Activated T-cell treated with anti-CD3 and anti-CD28 coated beads, Interleukin-2, amount 50 U/mL, for 1 hour (primary cell): ENCODE results near the gene ROS1.
"Not testable (repeated sequence)": the region's sequence is repeated elsewhere in the genome, so short reads cannot be mapped to it uniquely, and the experiment has no call there.

Experiments used
- DNase-seq: peaks from one replicate; pipeline ENCODE4 v3.0.0-alpha.2; 2020

The ROS1 gene

DNA sequence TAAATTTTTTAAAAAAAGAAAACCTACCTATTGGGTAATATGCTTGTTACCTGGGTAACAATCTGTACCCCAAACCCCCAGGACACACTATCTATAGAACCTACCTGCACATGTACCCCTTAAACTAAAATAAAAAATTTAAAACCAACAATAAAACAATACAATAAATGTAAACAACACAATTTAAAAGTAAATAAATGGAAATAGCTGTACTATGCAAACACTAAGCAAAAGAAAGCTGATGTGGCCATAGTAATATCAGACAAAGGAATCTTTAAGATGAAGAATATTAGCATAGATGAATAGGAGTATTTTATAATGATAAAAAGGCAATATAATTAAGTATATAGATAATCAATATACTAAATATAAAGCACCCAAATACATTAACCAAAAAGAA lies 50.3 kb downstream of the ROS1 start:
- DNase-seq, result no peak

DNA sequence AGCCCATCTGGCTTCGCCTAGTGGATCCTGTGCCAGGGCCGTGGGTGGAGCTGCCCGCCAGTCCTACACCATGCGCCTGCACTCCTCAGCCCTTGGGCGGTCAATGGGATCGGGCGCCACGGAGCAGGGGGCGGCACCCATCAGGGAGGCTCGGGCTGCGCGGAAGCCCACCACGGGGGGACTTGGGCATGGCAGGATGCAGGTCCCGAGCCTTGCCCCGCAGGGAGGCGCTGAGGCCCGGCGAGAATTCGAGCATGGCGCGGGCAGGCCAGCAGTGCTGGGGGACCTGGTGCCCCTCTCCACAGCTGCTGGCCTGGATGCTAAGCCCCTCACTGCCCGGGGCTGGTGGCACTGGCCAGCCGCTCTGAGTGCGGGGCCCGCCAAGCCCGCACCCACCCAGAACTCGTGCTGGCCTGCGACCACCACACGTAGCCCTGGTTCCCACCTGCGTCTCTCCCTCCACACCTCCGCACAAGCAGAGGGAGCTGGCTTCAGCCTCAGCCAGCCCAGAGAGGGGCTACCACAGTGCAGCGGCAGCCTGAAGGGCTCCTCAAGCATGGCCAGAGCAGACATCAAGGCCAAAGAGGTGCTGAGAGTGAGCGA lies 52.4 kb downstream of the ROS1 start:
- DNase-seq, result no peak

DNA sequence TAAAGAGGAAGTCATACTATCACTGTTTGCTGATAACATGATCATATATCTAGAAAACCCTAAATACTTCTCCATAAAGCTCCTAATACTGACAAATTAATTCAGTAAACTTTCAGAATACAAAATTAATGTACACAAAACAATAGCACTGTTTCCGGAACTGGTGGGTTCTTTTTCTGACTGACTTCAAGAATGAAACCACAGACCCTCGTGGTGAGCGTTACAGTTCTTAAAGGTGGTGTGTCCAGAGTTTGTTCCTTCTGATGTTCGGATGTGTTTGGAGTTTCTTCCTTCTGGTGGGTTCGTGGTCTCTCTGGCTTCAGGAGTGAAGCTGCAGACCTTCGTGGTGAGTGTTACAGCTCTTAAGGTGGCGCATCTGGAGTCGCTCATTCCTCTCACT lies 53.5 kb downstream of the ROS1 start:
- DNase-seq, result not testable (repeated sequence)

DNA sequence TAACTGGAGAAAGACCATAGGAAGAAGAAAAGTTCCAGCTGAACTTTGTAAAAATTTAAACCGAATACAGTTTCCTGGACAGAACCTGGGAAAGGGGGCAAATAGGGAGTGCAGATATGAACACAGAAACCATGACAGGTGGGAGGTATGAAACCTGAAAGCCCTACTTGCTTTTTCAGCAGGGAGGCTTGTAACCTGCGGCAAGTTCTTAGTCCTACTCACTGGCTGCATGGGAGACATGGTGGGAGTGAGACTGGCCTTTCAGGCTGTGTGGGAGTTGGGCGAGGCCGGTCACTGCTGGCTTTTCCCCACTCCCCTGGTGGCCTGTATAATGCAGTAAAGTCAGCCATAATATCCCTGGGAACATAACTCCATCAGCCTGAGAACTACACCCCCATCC lies 54.2 kb downstream of the ROS1 start:
- DNase-seq, result no peak

DNA sequence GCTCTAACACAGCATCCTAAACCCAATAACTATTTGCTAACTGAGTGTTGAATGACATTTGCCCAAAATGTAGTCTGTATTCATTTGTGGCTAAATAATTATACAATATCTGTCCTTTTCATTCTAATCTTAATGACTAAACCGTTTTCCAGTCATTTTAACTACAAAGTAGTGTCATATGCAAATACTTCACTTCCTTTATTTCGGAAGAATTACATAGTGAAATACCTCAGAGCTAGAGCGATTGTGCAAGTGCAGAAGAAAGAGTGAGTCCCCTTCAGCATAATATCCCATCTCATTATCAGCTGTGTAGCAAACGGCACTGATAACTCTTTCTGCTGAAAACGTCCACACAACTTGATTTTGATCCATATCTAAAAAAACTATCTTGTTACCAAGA lies 66.2 kb downstream of the ROS1 start:
- no peak for DNase-seq

DNA sequence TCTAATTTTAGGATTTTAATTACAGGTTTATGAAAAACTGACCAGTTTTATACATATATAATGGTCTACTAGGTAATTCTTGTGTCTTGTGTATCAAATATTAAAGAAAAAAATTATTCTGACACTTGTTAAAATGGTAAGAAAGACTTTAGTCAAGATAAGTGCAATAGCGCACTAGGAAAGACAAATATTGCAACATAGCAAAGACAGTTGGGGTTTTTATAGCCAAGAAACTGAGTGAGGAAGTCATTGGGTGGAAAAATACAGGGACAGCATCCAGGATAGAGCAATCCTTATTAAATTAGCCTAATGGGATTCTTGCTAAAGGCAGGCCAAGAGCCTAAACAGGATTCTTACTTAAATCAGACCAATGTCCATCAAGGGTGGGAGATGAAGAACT lies 71.1 kb downstream of the ROS1 start:
- DNase-seq, result no peak

DNA sequence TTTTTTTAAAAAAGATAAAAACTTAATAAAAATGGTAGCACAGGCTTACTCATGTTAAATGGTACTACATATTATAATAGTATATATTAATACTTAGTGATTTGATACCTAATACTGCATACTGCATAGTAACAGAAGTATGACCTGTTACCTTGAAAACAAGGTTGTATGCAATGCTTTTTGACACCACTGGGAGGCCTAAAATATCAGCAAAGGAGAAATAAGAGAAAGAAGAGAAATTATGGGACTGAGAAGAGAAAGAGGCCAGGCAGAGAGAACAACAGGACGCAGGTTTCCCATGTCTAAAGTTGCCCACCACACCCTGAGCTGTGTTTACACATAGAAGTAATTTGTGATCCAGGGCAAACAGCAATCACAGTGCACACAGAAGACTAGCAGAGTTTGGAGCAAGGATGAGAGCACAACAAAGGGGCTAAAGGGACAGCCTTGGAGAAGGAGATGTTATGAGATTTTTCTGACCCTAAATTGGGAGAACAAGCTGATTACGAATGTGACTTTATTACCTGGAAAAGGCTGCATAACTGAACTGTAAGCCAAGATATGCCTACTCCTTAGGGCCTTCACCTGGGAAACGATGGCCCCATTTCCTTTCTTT lies 73.2 kb downstream of the ROS1 start:
- DNase-seq, result no peak

DNA sequence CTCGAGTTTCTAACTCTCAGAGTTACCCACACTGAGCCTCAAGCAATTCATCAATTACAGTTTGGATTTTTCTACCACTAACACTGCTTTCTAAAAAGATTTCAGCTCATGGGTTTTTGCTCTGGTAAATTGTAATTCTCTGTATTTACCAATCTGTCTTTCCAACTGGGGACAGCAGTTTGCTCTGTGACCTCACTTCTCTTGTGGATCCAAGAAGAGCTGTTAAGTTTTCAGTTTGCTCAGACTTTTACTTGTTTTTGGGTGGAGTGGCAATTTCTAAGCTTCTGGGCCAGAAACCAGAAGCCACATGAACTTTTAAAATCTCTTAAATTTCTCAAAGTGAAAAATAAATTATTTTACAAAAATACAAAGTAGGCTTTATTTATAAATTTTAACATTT lies 74.2 kb downstream of the ROS1 start:
- DNase-seq, result no peak

DNA sequence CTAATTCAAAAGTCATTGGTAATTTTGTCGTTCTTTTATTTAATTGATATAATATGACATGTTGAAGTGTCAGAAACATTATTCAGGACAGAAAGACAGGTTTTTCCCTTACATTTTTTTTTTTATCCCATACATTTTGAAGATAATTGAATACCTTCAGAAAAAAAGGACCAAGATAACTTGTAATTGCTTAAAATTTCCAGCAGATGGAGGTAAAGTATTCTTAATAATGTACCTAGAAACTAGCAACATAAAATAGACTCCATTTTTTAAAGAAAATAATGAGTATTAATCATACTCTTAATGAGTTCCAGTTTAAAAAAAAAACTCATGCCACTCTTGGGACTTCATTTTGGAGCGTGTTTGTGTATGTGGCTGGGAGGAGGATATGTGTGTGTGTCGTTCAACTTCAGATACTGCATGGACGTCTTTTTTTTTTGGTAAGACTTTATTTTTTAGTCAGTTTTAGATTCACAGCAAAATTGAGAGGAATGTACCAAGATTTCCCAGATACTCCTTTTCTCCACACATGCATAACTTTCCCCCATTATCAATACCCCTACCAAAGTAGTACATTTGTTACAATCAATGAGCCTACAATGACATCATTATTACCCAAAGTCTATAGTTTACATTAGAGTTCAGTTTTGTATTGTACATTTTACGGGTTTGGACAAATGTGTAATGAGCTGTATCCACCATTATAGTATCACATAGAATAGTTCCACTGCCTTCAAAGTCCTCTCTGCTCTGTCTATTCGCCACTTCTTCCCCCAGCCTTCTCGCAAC lies 79.4 kb downstream of the ROS1 start:
- DNase-seq, result no peak

DNA sequence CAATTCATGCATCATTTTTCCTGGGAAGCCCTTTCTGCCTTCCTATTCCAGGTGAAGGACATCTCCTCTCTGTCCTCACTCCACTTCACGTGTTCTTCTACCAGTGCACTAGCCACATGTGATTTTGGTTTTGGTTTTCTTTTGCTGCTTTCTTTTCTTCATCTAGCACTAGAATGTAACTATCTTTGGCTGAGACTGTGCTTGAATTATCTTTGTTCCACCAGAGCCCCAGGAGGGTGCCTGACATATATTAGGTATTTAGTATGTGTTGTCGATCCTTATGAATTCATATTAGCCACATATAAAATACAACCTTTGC lies 80.5 kb downstream of the ROS1 start:
- no peak for DNase-seq

DNA sequence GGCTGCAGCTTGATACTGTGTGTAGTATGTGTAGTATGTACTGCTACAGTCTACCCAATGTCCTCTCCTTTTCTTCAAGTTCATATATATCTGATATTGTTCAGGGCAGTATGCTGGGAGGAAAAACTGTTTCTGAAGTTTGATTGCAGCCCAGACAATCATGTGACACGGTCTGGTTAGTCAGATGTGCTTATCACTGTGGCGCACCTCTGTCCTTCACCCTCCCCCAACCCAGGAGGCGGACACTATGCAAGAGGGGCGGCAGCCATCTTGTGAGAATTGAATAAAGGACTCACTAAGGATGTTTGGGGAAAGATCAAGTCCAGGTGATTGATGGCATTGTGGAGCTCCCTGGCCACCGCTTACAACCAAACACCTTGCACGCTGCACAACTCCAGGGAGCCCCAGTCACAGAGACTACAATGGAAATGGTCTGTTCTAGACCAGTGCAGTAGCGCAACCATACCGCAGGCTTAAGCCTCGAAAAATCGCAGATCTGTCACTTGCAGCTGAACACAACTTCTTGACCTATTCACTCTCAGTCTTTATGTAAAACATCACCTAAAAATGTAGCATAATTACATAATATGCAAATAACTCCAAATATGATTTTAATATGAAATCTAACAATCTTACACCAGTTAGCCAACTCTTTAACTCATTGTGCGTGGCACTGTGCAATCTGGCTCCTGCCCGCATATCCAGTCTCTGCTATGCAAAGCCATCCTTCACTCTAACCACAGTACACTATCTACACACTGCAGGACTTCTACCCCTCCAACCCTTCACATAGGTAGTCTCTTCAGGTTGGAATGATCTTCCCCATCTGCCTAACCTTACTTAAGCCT lies 81.1 kb downstream of the ROS1 start:
- no peak for DNase-seq

DNA sequence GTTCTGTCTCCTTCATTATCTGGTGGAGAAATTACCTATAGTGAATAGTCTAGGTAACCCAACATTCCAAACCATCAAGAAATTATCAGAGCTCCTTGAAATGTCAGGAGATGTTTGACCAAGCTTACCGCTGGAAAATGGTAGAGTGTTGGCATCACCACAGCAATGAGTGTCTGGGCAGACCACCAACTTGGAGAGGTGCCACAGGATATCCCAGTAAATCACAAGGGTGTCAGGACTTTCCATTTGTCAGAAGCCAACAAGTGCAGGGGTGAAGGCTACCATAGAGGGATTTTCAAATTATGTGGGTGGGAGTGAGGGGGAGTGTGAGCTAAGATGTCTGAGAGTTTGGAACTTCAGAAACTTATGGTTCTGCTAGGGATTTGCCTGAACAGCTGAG lies 87.2 kb downstream of the ROS1 start:
- DNase-seq, result no peak

DNA sequence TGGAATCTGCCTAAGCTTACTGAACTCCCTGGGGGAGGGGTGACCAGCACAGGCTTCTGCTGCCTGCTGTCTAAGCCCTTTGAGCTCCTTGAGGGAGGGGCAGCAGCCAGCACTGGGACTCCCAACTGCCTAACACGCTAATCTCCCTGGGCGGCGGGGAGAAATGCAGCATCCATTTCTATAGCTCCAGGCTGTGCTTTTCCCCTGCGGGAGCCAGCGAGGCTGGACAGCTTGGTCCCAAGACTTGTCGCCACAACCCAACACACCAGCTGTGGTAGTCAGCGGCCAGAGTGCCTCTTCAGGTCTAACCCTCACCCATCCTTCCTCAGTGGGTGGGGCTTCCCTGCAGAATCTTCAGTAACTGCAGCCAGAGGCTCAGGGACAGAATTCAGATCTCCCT lies 95.8 kb downstream of the ROS1 start:
- no peak for DNase-seq

DNA sequence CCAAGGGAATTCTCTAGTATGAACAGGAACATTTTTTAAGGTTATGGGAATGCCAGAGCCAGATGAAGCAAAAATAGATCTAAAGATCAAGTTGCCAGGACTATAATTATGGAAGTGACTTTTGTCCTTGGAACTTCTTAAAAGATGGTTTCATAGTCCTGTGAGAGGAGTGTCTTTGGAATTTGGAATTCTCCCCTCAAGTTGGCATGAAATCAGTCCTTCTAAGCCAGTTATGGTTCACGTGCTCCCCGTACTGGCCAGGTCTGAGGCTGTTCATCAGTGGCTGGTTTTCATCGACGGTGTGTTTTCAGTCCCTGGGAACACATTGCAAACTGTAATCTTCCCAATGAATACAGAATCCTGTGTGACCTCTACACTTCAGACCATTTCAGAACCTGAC lies 97.2 kb downstream of the ROS1 start:
- DNase-seq, result no peak

DNA sequence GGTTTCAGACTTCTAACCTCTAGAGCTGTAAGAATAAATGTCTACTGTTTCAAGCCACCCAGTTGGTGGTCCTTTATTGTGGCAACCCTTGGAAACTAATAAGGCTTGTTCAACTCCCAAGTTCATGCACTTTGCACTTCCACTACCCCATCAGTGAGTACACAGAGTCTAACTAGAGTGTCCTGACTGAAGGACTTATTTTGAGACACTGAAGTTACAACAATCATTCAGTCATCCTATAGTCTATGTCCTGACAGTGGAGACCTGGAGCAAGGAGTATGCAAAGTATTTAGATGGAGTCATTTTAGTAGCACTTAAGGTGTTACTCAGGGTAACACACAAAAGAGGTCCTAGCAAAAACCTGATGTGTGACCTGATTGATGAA lies 97.7 kb downstream of the ROS1 start:
- no peak for DNase-seq

DNA sequence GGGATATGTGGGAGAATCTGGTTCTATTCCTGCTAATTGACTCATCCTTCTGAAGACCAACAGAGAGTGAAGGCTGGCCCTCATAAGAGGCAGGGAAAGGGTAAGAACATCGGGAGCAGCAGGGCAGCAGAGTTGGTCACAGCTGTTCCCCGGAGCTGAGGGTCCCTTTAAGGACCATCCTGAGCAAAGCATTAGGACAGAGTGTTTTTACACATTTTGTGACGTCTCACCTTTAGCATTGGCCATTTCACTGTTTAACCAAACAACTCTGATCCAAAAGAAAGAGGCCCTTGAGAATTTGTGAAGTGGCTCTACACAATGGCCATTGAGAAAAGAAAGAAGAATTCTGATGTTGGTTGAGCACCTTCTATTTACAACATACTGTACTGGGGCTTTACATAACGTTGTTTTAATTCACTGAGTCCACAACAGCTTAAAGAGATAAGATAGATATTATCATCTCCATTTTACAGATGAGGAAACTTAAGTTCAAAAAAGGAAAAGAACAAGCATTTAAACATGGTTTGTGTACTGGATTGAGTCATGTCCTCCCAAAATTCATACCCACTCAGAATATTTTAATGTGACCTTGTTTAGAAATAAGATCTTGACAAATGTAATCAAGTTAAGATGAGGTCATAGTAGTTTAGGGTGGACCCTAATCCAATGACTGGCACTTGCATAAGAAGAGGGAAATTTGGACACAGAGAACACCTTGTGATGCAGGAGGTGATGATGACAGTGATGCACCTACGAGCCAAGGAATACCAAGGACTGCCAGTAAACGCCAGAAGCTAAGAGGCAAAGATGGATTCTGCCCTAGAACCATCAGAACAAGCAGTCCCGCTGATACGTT lies 98.4 kb downstream of the ROS1 start:
- DNase-seq, result no peak

DNA sequence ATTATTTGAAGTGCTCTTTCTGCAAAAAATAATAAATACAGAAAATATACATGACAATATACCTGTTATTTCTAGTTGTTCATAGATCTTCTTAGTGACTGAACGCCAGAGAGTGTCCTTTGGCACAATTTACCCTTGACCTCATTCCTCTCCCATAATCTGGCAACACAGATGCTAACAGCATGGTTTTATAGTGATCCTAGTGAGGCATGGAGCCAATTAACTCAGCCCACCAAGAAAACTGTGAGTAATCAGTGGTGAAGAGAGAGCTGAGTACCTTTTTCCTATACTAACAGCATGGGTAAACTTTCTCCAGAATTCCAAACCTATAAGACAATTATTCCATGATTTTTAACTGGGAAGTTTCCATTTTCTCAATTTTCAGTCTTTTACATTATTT lies 99.3 kb downstream of the ROS1 start:
- no peak for DNase-seq

DNA sequence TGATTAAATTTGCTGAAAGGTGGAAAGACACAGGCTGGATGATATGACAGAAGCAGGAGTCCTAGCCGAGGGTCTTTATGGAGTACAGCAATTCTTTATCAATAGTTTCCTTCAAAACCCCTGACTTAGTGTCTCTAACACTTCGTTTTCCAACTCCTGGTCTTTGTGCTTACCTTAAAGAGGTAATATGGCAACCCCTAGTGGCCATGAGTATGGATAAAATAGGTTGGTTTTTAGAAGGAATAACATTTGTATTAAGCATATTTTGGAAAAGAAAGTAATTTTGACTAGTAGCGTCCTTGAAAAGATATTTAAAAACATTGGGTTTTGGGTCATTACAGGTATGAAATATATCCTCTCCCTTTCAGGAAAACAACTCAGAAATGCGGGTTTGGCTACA lies 108.5 kb downstream of the ROS1 start:
- no peak for DNase-seq

DNA sequence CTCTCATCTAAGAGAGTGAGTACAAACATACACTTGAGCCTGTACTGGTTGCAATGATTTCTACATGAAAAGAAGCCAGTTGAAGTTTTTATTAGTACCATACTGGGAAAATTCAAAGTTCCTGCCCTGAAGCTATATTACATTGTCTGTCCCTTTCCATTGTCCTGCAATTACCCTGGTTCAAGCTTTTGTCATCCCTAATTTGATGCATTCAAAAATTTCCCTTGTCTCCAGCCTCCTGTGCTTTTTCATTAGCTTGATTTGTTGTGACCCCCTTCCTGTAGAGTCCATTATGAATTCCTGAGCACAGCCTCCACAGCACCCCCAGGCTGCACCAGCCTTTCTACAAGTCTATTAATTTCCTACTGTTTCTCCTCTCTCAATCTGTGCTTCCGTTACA lies 114.0 kb downstream of the ROS1 start:
- no peak for DNase-seq

DNA sequence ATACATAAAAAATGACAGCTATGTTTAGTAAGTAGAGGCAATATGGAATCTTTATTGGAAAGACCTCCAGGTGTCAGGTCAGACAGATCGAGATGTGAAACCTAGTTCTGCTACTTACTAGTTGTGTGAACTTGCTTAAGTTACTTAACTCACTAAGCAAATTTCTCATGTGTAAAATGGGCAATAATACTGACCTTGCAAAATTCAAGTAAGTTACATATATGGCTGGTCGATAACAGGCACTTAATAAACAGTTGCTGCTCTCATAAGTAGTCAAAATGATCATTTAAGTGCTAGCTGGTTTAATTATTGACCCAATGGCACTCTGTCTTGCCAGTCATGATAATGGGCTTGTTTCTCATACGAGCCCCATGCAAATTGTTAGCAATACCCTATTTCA lies 114.4 kb downstream of the ROS1 start:
- DNase-seq, result no peak

DNA sequence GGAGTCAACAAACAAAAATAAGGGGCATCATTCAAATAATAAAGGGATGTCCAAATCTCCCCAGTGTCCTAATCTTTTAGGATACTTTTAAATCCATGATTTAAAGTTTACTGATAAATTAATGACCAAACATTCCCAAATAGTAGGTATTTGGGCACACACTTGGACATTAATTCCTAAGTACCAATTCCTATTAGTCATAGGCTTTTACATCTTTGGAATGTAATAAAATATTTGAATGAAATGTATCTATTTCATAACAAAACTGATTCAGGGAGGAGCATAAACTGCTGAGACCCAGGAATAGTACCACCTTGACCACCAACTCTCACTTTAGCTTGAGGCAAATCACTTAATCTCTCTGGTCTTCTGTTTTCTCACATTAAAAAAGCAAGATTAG lies 116.1 kb downstream of the ROS1 start:
- no peak for DNase-seq

DNA sequence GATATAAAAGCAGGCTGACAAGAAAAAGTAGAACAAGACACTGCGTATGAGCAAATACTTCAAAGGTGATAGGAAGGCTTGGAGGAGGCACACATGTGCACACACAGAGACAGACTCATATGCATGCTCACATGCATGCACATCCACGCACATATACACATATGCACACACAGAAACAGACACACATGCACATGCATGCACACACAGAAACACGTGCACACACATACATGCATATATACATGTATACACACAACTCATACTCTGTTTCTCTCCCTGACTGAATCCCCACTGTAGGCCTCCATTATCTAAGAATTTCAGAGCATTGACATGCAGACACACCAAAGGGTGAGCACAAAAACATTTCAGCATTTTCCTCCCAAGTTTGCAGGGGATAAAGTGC lies 116.7 kb downstream of the ROS1 start:
- DNase-seq, result no peak

DNA sequence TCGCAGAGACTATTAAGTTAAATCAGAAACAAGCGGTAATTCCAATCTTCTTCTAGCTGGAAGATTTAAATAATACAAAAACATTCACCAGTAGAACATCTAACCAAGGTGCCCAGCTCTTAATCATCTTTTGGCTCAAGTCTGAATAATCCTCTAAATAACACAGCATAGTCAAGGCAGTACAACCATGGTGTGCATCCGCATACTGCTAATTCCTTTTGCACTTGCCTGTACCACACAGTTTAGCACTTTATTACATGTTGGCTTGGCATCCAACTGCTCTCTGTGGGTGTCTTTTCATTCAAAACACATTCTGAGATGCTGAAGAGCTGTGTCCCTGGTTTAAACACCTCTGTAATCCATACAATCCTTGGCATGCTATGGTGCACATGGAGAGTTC lies 118.1 kb downstream of the ROS1 start:
- DNase-seq, result no peak
